ENCODE measurements around the gene GPBAR1. TPM values are rescaled to one million over a fixed set of nuclear protein-coding genes. Genes with fewer than 3 reads are reported as not detected.
"Not testable (repeated sequence)": the region's sequence is repeated elsewhere in the genome, so short reads cannot be mapped to it uniquely, and the experiment has no call there.

Gene GPBAR1
- total RNA-seq, 1 experiment from 2014 or later = 0.30 TPM

- no peaks in the 10 kb centered on the region for H3K9me3 ChIP-seq (ENCODE audit: low read depth, low read length, poor library complexity, severe bottlenecking)
- no peaks in the 10 kb centered on the region for H3K36me3 ChIP-seq (ENCODE audit: insufficient read depth, low read length, poor library complexity, severe bottlenecking)
- intact Hi-C loops (cut with micrococcal nuclease; ENCODE audit: unreplicated experiment) = no loop called here
- no peaks in the 10 kb centered on the region for H3K27me3 ChIP-seq (replicated peaks; ENCODE audit: insufficient read depth, low read depth, low read length, poor library complexity)
- no peaks in the 10 kb centered on the region for H3K4me1 ChIP-seq (ENCODE audit: insufficient read depth, low read length, poor library complexity, severe bottlenecking)
- ChIA-PET CTCF (no interaction called here), POLR2A (ENCODE audit: low non-redundant PET) (no interaction called here)
- TF ChIP-seq, protein P1, sequence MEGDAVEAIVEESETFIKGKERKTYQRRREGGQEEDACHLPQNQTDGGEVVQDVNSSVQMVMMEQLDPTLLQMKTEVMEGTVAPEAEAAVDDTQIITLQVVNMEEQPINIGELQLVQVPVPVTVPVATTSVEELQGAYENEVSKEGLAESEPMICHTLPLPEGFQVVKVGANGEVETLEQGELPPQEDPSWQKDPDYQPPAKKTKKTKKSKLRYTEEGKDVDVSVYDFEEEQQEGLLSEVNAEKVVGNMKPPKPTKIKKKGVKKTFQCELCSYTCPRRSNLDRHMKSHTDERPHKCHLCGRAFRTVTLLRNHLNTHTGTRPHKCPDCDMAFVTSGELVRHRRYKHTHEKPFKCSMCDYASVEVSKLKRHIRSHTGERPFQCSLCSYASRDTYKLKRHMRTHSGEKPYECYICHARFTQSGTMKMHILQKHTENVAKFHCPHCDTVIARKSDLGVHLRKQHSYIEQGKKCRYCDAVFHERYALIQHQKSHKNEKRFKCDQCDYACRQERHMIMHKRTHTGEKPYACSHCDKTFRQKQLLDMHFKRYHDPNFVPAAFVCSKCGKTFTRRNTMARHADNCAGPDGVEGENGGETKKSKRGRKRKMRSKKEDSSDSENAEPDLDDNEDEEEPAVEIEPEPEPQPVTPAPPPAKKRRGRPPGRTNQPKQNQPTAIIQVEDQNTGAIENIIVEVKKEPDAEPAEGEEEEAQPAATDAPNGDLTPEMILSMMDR (conservative IDR thresholded peaks at IDR 0.05; ENCODE audit: low read depth, low read length) = no peak
- TF ChIP-seq EZH2 (IDR thresholded peaks at IDR 0.05; ENCODE audit: borderline replicate concordance, low read depth, low read length, poor library complexity, severe bottlenecking) = no peak
- DNase-seq (ENCODE audit: low spot score) = no peak
- no peak overlapping the region for H3K4me3 ChIP-seq (ENCODE audit: low read depth, low read length, poor library complexity, severe bottlenecking)
- no TSS peak for BruUV-seq (replicated peaks)
- H3K27ac ChIP-seq (ENCODE audit: low read depth, low read length, poor library complexity, severe bottlenecking) = no peak overlapping the region
Measured at GRCh38 chr2:218305383-218305782, 44.6 kb downstream of the GPBAR1 start.

DNA sequence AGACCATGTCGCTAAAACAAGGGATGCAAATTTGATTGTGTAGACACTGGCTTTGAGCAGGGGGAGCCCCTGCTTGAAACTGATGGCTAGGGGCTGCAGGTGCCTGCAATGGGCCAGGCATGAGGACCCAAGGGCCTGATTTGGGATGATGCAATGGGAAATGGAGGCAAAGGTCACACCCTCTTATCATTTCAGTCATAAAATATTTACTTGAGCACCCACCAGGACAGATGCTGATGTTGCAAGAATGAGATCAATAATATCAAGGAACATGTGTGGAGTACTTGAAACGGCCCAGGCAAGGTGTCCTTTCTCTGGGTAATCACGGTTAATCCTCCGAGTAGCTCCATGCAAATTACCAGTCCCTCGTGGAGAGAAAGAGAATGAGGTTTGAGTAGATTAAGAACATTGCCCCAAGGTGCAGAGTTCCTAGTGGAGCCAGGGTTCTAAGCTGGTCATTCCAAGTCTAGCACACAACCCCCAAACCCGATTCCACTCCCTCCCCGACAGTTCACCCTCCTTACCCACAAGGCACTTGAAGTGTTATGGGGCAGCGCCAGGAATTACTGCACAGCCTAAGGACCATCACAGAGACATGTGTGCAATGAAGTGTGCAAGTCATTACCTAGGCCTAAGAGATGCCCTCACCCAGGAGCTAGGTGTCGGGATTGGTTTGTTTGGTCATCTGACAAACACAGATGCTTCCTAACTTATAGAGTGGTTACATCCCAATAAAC lies 45.5 kb downstream of the GPBAR1 start:
- CTCF ChIA-PET = no interaction called here
- Histone ChIP-seq H3K4me3 (ENCODE audit: low read depth, low read length, poor library complexity, severe bottlenecking) (no peak overlapping the region), H3K27me3 (replicated peaks; ENCODE audit: insufficient read depth, low read depth, low read length, poor library complexity) (no peaks in the 10 kb centered on the region), H3K9me3 (ENCODE audit: low read depth, low read length, poor library complexity, severe bottlenecking) (no peaks in the 10 kb centered on the region), H3K4me1 (ENCODE audit: insufficient read depth, low read length, poor library complexity, severe bottlenecking) (no peaks in the 10 kb centered on the region), H3K36me3 (ENCODE audit: insufficient read depth, low read length, poor library complexity, severe bottlenecking) (no peaks in the 10 kb centered on the region), H3K27ac (ENCODE audit: low read depth, low read length, poor library complexity, severe bottlenecking) (no peak overlapping the region)
- intact Hi-C loops (cut with micrococcal nuclease; ENCODE audit: unreplicated experiment) = no loop called here
- TF ChIP-seq EZH2 (IDR thresholded peaks at IDR 0.05; ENCODE audit: borderline replicate concordance, low read depth, low read length, poor library complexity, severe bottlenecking) = no peak
- BruUV-seq (replicated peaks) = no TSS peak
- POLR2A ChIA-PET (ENCODE audit: low non-redundant PET) = no interaction called here
- no peak for DNase-seq (ENCODE audit: low spot score)

- intact Hi-C loops (cut with micrococcal nuclease; ENCODE audit: unreplicated experiment) = no loop called here
- POLR2A ChIA-PET (ENCODE audit: low non-redundant PET) = no interaction called here
- Histone ChIP-seq H3K27me3 (replicated peaks; ENCODE audit: insufficient read depth, low read depth, low read length, poor library complexity) (no peaks in the 10 kb centered on the region), H3K36me3 (ENCODE audit: insufficient read depth, low read length, poor library complexity, severe bottlenecking) (no peaks in the 10 kb centered on the region), H3K27ac (ENCODE audit: low read depth, low read length, poor library complexity, severe bottlenecking) (no peak overlapping the region), H3K4me1 (ENCODE audit: insufficient read depth, low read length, poor library complexity, severe bottlenecking) (no peaks in the 10 kb centered on the region), H3K9me3 (ENCODE audit: low read depth, low read length, poor library complexity, severe bottlenecking) (no peaks in the 10 kb centered on the region), H3K4me3 (ENCODE audit: low read depth, low read length, poor library complexity, severe bottlenecking) (no peak overlapping the region)
- CTCF ChIA-PET = no interaction called here
- DNase-seq (ENCODE audit: low spot score) = no peak
- no peak for TF ChIP-seq EZH2 (IDR thresholded peaks at IDR 0.05; ENCODE audit: borderline replicate concordance, low read depth, low read length, poor library complexity, severe bottlenecking)
- BruUV-seq (replicated peaks) = no TSS peak
Measured at GRCh38 chr2:218307415-218308090, 46.7 kb downstream of the GPBAR1 start.

- CTCF ChIA-PET = no interaction called here
- no peak for TF ChIP-seq EZH2 (IDR thresholded peaks at IDR 0.05; ENCODE audit: borderline replicate concordance, low read depth, low read length, poor library complexity, severe bottlenecking)
- TF ChIP-seq, protein P1 (conservative IDR thresholded peaks at IDR 0.05; ENCODE audit: low read depth, low read length) = no peak
- H3K27me3 ChIP-seq (replicated peaks; ENCODE audit: insufficient read depth, low read depth, low read length, poor library complexity) = no peaks in the 10 kb centered on the region
- BruUV-seq (replicated peaks) = no TSS peak
- intact Hi-C loops (cut with micrococcal nuclease; ENCODE audit: unreplicated experiment) = no loop called here
- POLR2A ChIA-PET (ENCODE audit: low non-redundant PET) = no interaction called here
- DNase-seq (ENCODE audit: low spot score) = no peak
- no peak overlapping the region for H3K4me3 ChIP-seq (ENCODE audit: low read depth, low read length, poor library complexity, severe bottlenecking)
- no peaks in the 10 kb centered on the region for H3K4me1 ChIP-seq (ENCODE audit: insufficient read depth, low read length, poor library complexity, severe bottlenecking)
- no peak overlapping the region for H3K27ac ChIP-seq (ENCODE audit: low read depth, low read length, poor library complexity, severe bottlenecking)
- H3K9me3 ChIP-seq (ENCODE audit: low read depth, low read length, poor library complexity, severe bottlenecking) = no peaks in the 10 kb centered on the region
- H3K36me3 ChIP-seq (ENCODE audit: insufficient read depth, low read length, poor library complexity, severe bottlenecking) = no peaks in the 10 kb centered on the region
Measured at GRCh38 chr2:218310853-218311540, 50.2 kb downstream of the GPBAR1 start.

GRCh38 chr2:218311541-218312266 lies 50.9 kb downstream of the GPBAR1 start:
- CTCF ChIA-PET; H3K36me3 ChIP-seq (ENCODE audit: insufficient read depth, low read length, poor library complexity, severe bottlenecking); DNase-seq (ENCODE audit: low spot score); POLR2A ChIA-PET (ENCODE audit: low non-redundant PET); H3K4me3 ChIP-seq (ENCODE audit: low read depth, low read length, poor library complexity, severe bottlenecking); intact Hi-C loops (cut with micrococcal nuclease; ENCODE audit: unreplicated experiment); H3K4me1 ChIP-seq (ENCODE audit: insufficient read depth, low read length, poor library complexity, severe bottlenecking); H3K27ac ChIP-seq (ENCODE audit: low read depth, low read length, poor library complexity, severe bottlenecking); H3K9me3 ChIP-seq (ENCODE audit: low read depth, low read length, poor library complexity, severe bottlenecking); H3K27me3 ChIP-seq (replicated peaks; ENCODE audit: insufficient read depth, low read depth, low read length, poor library complexity); BruUV-seq (replicated peaks): not testable (repeated sequence)

All from A673 (cell line).